Hematopoietic multipotent progenitor cell treated with erythropoietin and hydrocortisone succinate and interleukin-3 and kit ligand, for 6 days (in vitro differentiated cells): ENCODE results near the gene TERF2IP.
A peak's percentile ranks its signal among the peaks of the same experiment; 100 is the strongest.

ENCODE experiments used
- DNase-seq: peaks from one replicate; pipeline ENCODE4 v3.0.0-alpha.2; 2015

The TERF2IP gene

DNA sequence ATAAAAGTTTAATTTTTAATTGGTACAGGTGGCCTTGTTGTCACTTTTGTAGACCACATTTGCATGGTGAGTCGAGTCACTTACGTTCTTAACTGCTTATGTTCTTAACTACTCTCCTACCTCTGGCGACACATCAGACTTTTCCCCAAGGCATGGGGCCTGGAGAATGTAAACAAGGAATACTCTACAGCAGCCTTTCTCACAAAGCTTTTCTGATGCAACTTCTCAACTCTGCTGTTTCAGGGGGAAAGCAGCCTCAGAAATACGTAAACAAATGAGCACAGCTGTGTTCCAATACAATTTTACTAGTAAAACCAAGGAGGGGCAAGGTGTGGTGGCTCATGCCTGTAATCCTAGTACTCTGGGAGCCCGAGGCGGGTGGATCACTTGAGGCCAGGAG is 7.0 kb upstream of the TERF2IP start:
- DNase-seq: no peak

- no peak for DNase-seq
Observed at GRCh38 chr16:75644240-75645012, 3.1 kb upstream of the TERF2IP start.

- no peak for DNase-seq
Observed at GRCh38 chr16:75647112-75647491, 471 bp upstream of the TERF2IP start.

DNA sequence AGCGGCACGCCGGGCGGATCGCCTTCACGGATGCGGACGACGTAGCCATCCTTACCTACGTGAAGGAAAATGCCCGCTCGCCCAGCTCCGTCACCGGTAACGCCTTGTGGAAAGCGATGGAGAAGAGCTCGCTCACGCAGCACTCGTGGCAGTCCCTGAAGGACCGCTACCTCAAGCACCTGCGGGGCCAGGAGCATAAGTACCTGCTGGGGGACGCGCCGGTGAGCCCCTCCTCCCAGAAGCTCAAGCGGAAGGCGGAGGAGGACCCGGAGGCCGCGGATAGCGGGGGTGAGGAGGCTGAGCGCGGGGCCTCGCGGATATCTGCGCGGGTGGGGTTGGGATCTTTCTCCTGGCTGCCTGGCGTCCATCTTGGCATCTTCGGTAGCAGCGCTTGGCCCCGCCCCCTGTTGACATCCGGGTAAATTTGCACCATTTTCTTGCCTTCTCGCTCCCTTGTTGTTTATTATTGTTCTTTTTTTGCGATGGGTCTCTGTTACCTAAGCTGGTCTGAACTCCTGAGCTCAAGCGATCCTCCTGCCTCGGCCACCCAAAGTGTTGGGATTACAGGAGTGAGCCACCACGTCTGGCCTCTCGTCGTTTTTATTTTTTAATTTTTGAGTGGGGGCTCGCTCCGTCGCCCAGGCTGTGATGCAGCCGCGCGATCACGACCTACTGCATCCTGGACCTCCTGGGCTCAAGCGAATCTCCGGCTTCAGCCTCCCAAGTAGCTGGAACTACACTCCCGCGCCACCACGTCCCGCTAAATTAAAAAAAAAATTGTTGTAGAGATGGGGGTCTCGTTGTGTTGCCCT is 898 bp downstream of the TERF2IP start:
- DNase-seq: peak; percentile 92

- no peak for DNase-seq
Observed at GRCh38 chr16:75653922-75654321, 6.3 kb downstream of the TERF2IP start.

DNA sequence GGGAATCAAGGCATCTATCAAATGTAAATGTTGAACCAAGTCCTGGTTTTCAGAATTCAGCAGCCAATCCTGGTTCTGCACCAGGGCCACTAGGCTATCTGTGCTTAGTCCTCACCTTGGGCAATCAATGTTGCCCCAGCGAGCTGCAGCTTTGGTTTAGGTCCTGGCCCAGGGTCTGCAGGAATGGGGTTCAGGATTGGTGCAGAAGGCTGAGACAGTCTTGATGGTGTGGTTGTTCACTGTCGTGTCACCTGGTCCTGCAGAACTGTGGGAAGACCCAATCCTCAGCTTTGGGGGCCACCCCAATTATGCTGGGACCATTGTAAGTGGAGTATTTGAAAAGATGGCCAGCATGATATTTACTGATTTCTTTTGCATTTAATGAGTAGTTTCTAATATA is 10.6 kb downstream of the TERF2IP start:
- no peak for DNase-seq

GRCh38 chr16:75660321-75660720 is 12.7 kb downstream of the TERF2IP start:
- DNase-seq: no peak

- no peak for DNase-seq
Observed at GRCh38 chr16:75660726-75661302, 13.2 kb downstream of the TERF2IP start.

DNA sequence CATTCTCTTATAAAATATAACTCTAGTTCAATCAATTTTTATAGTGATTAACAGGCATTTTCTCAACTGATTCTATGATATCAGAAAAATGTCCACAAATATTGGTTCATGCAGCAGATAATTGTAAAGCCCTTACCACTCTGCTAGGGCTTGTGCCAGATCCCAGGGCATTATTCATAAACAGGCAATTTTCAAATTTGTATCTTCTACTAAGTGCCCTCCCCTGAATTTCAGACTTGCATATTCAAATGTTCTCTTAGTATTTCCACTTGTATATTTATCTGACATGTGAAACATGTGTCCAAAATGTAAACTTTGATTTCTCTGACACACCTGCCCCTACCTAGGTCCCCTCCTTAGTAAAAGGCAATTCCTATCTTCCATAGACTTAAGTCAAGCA is 19.9 kb downstream of the TERF2IP start:
- no peak for DNase-seq

DNA sequence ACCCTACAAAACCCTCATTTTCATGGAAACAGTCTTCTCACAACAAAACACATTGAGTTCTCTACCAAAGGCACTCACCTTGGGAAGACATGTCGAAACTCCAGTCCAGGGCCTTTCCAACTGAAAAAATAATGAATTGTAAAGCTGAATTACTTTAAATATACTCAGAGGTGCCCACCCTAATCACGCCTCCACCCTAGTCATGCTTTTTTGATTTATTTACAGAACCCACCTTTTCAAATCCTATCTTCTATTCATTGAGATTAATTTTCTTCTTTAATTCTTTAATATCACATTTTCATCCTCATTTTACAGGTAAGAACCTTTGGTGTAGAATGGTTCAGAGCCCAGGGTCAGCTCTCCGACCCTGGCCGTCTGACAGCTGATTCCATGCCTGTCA is 29.3 kb downstream of the TERF2IP start, which contains the start of gene CPHXL2:
TSS of gene CPHXL2 (minus strand) at position 101 of the 400 bp plus-strand sequence. CDS start at position 91, 10 bp downstream.
- DNase-seq: no peak

DNA sequence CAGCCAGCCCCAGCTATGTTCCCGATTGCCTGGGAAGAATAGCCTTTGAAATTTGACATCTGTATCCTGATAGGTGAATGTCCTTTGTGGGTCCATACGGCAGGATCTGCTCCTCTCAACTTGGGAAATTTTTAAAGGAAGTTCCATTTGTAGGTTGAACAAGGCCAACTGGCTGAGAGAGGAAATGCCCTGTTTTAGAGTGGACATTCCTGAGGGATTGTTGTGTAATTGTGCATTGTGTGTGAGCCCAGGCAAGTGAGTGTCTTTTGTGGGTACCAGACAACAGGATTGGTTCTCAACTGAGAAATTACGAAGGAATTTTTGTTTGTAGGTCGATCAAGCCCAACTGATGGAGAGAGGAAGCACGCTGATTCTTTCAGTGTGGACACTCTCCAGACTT is 31.8 kb downstream of the TERF2IP start:
- no peak for DNase-seq

DNA sequence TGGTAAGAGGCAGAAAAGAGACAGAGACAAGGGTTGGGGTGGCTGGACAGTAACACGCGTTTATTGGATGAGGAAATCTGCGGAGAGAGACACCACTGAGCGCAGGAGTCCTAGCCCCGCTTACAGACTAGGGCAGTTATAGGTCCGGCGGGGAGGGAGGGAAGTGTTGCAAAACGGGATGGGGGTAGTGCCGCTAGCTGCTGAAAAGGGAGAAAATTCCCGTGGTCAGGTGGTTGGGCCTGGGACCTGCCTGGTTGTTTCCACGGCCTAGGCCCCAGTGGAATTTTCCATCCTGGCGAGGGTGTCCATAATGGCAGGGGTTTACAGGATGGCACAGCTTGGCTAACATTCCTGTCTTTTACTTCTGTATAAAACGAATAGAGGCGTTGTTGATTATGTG is 34.7 kb downstream of the TERF2IP start:
- no peak for DNase-seq

GRCh38 chr16:75687361-75687760 is 39.8 kb downstream of the TERF2IP start:
- DNase-seq: no peak

GRCh38 chr16:75695708-75696107 is 48.1 kb downstream of the TERF2IP start:
- DNase-seq: peak; percentile 21

GRCh38 chr16:75697571-75697970 is 50.0 kb downstream of the TERF2IP start:
- no peak for DNase-seq

DNA sequence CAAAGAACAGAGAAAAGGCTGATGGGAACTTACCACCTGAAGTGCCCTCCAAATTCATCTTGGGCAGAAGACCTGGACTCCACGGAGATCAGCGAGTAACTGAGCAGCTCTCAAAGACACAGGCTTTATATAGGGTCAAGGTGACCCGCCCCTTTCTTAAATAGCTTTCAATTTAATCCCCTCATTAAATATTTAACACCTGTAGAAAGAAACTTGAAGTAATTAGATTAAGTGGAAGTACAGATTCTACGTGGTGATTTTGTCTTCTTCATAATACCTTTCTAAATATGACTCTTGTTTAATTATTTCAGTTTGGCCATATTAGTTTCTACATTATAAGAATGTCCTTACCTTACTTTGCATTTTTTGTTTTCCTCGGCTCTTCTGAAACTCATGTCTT is 53.8 kb downstream of the TERF2IP start, which contains the start of gene DUXB:
TSS of gene DUXB (minus strand) at position 101 of the 400 bp plus-strand sequence. CDS start at position 58, 43 bp downstream.
- DNase-seq: no peak

- peak; percentile 76 for DNase-seq
Observed at GRCh38 chr16:75702242-75702641, 54.7 kb downstream of the TERF2IP start.

GRCh38 chr16:75703306-75703705 is 55.7 kb downstream of the TERF2IP start:
- no peak for DNase-seq
